Mesothelial cell of epicardium (in vitro differentiated cells): ENCODE measurements around the gene ANKRD44. TPM values are rescaled to one million over a fixed set of nuclear protein-coding genes. Genes with fewer than 3 reads are reported as not detected.

Source experiments
- DNase-seq, 2 experiments: peaks; one replicate each; pipeline ENCODE4 v3.0.0; 2021; ENCODE audit warnings: low spot score in 2 of 2; ENCODE audit not compliant: unreplicated experiment in 2 of 2
- H3K27ac Mint-ChIP-seq: 2 replicates; pipeline ENCODE4 v1.8.0; 2021; ENCODE audit warnings: mixed read lengths
- H3K27me3 Mint-ChIP-seq: 2 replicates; pipeline ENCODE4 v1.8.0; 2021; ENCODE audit warnings: low read depth, mixed read lengths
- H3K36me3 Mint-ChIP-seq: 2 replicates; pipeline ENCODE4 v1.8.0; 2021; ENCODE audit warnings: mixed read lengths
- H3K4me1 Mint-ChIP-seq: 2 replicates; pipeline ENCODE4 v1.8.0; 2021; ENCODE audit warnings: mixed read lengths
- H3K4me3 Mint-ChIP-seq: 2 replicates; pipeline ENCODE4 v1.8.0; 2021; ENCODE audit warnings: mild to moderate bottlenecking, moderate library complexity, mixed read lengths
- H3K9me3 Mint-ChIP-seq: 2 replicates; pipeline ENCODE4 v1.8.0; 2021; ENCODE audit warnings: mixed read lengths
- total RNA-seq: library from RNA; stranded (reverse); gene quantifications from 3 replicates; pipeline ENCODE4 v1.2.1, GENCODE V29; 2021
- TF ChIP-seq, protein P1 (sequence below): fragments of 200-600 bp; sonication (generic); IDR thresholded peaks from one replicate; pipeline ENCODE4 v1.5.0; 2021; ENCODE audit warnings: antibody characterized with exemption; ENCODE audit not compliant: unreplicated experiment

ANKRD44 gene
- total RNA-seq, 1 donor from 2014 or later: 10.4 TPM

DNA sequence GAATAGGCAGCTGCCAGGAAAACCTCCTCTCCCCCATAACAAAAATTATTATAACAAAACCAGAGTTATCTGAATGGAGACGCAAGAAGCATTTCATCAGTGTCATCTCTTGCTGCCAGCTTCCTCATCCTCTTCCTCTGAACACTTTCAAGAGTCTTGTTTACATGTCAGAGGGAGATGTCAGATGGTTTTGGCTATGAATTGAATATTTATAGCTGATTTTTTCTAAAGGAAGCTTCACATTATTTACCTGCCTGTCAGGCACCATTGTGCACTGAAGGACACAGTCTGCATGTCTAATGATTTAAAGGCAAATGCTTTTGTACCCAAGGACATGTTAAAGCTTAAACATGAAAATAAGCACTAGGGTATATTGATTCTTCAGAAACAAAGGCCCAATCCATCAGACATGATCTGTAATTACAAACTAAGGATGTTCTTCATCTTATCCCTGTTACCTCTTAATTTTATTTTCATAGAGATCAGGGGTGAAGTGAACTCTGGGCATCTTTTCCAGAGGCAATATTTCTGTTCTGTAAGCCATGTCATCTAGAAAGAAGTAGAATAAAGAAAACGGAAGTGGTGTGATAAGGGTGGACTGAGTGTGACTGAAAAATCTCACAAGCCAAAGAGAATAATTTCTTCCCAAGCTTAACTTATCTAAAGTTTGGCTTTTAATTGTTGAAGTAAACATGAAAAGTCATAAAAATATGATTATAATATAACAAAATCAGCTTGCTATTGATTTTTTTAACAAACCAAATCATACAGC, 168.7 kb downstream of the ANKRD44 start:
- no peak for DNase-seq
- H3K4me1 Mint-ChIP-seq: peaks cover 5% of the 10 kb centered on the region
- no peaks in the 10 kb centered on the region for H3K27me3 Mint-ChIP-seq
- no peak overlapping the region for H3K4me3 Mint-ChIP-seq
- H3K36me3 Mint-ChIP-seq: no peaks in the 10 kb centered on the region
- no peaks in the 10 kb centered on the region for H3K9me3 Mint-ChIP-seq
- TF ChIP-seq, protein P1, sequence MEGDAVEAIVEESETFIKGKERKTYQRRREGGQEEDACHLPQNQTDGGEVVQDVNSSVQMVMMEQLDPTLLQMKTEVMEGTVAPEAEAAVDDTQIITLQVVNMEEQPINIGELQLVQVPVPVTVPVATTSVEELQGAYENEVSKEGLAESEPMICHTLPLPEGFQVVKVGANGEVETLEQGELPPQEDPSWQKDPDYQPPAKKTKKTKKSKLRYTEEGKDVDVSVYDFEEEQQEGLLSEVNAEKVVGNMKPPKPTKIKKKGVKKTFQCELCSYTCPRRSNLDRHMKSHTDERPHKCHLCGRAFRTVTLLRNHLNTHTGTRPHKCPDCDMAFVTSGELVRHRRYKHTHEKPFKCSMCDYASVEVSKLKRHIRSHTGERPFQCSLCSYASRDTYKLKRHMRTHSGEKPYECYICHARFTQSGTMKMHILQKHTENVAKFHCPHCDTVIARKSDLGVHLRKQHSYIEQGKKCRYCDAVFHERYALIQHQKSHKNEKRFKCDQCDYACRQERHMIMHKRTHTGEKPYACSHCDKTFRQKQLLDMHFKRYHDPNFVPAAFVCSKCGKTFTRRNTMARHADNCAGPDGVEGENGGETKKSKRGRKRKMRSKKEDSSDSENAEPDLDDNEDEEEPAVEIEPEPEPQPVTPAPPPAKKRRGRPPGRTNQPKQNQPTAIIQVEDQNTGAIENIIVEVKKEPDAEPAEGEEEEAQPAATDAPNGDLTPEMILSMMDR: no peak
- H3K27ac Mint-ChIP-seq: no peak overlapping the region

DNA sequence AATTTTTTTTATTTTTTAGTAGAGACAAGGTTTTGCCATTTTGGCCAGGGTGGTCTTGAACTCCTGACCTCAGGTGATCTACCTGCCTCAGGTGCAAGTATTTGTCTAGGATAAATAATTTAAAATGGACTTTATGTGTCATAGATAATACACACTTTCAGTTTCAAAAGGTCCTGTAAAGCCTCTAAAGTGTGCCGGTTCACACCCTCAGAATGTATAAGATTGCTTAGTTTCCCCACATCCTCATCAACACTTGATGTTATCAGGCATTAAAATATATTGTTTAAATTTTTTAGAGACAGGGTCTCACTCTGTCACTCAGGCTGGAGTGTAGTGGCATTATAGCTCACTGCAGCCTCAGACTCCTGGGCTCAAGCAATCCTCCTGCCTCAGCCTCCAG, 170.5 kb downstream of the ANKRD44 start:
- H3K27me3 Mint-ChIP-seq: no peaks in the 10 kb centered on the region
- H3K9me3 Mint-ChIP-seq: no peaks in the 10 kb centered on the region
- H3K36me3 Mint-ChIP-seq: no peaks in the 10 kb centered on the region
- H3K27ac Mint-ChIP-seq: no peak overlapping the region
- TF ChIP-seq, protein P1: no peak
- H3K4me3 Mint-ChIP-seq: no peak overlapping the region
- no peak for DNase-seq
- peaks cover 3% of the 10 kb centered on the region for H3K4me1 Mint-ChIP-seq

DNA sequence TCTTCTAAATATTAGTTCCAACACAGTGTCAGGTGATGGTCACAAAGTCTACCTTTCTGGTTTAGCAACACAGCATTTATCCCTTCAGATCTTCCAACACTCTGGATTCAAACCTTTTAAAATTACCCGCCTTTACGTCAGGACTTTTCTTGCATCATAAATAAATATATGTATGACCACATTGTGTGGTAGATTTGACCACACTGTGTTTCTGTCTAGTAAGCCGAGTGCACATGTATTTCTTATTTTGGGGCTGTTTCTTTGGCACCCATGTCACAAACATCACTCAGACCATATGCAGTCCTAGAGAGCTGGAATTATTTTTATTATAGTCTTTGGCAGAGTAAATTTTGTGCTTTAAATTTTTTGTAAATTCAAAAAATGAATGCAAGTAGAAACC, 172.1 kb downstream of the ANKRD44 start:
- H3K36me3 Mint-ChIP-seq: no peaks in the 10 kb centered on the region
- H3K4me1 Mint-ChIP-seq: peaks cover 3% of the 10 kb centered on the region
- no peak overlapping the region for H3K27ac Mint-ChIP-seq
- no peak overlapping the region for H3K4me3 Mint-ChIP-seq
- no peaks in the 10 kb centered on the region for H3K27me3 Mint-ChIP-seq
- TF ChIP-seq, protein P1: no peak
- no peaks in the 10 kb centered on the region for H3K9me3 Mint-ChIP-seq
- no peak for DNase-seq

DNA sequence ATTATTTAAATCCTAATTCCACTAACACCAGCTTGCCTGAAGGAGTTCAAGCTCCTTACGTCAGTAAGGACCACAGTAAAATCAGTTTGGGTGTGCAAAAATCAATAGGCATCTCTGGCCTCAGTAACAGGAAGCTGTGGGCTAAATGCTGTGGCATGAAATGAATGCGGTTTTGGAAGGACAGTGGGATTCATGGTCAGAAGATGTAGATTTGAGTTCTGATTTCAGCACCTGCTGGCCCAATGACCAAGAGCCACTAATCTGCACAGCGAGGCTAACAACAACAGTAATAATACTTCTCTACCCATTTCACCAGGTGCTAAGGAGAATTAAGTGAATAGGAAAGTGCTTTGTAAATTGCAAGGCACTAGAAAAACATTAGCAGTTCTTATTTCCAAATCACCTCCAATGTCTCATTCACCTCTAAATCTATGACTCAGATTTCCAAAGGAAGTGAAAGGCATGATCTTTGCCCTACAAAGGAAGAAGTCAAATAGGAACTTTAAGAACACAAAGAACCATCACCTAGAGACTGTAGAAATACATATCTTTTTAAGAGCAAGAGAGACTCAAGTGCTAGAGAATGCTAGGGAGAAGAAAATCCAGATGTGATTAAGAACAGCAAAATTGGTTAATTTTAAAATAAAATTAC, 172.6 kb downstream of the ANKRD44 start:
- H3K27ac Mint-ChIP-seq: no peak overlapping the region
- peaks cover 3% of the 10 kb centered on the region for H3K4me1 Mint-ChIP-seq
- H3K9me3 Mint-ChIP-seq: no peaks in the 10 kb centered on the region
- H3K36me3 Mint-ChIP-seq: no peaks in the 10 kb centered on the region
- H3K4me3 Mint-ChIP-seq: no peak overlapping the region
- TF ChIP-seq, protein P1: no peak
- DNase-seq: no peak
- no peaks in the 10 kb centered on the region for H3K27me3 Mint-ChIP-seq

DNA sequence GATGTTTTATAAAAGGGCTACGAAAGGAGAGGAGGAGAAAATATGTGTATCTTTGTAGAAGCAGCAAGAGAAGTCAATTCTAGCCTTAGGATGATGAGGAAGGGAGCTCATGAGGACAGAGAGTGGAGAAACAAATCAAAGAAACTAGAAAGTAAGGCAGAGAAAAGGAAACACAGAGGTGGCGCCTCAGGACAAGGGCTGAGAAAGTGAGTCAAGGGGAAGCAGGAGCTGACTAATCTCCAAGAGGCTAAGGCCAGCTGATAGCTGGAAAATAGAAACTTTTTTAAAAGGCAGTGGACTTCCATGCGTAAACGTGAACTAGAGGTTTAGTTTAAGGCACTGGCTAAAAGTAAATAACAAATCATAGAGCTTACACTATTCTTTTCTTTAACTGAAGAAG, 173.3 kb downstream of the ANKRD44 start:
- TF ChIP-seq, protein P1: no peak
- DNase-seq: no peak
- H3K4me3 Mint-ChIP-seq: no peak overlapping the region

More for the DNA sequence above, 173.3 kb downstream of the ANKRD44 start:
- Mint-ChIP-seq H3K27me3 (no peaks in the 10 kb centered on the region), H3K27ac (no peak overlapping the region), H3K36me3 (no peaks in the 10 kb centered on the region), H3K9me3 (no peaks in the 10 kb centered on the region), H3K4me1 (peaks cover 3% of the 10 kb centered on the region)
